ENCODE data around the gene KIF3C.

GRCh38 chr2:25905126-25905525, 77.2 kb downstream of the KIF3C start:
- TF ChIP-seq CTCF (conservative IDR thresholded peaks at IDR 0.05; ENCODE audit: low read depth, low read length) = no peak
- TF ChIP-seq RAD21 (IDR thresholded peaks at IDR 0.05; ENCODE audit: low read length) = no peak
- TF ChIP-seq, protein P1, sequence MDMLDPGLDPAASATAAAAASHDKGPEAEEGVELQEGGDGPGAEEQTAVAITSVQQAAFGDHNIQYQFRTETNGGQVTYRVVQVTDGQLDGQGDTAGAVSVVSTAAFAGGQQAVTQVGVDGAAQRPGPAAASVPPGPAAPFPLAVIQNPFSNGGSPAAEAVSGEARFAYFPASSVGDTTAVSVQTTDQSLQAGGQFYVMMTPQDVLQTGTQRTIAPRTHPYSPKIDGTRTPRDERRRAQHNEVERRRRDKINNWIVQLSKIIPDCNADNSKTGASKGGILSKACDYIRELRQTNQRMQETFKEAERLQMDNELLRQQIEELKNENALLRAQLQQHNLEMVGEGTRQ (IDR thresholded peaks at IDR 0.05; ENCODE audit: low read depth, low read length) = no peak
- no peak for TF ChIP-seq POLR2A (IDR thresholded peaks at IDR 0.05; ENCODE audit: low read depth, low read length)
- no peak for TF ChIP-seq MAZ (IDR thresholded peaks at IDR 0.05; ENCODE audit: borderline replicate concordance, low read depth, low read length)
- TF ChIP-seq SMC3 (IDR thresholded peaks at IDR 0.05; ENCODE audit: low read depth, low read length) = no peak
- no peak for TF ChIP-seq MXI1 (IDR thresholded peaks at IDR 0.05; ENCODE audit: borderline replicate concordance, low read depth, low read length)
- no peak for TF ChIP-seq MAFK (IDR thresholded peaks at IDR 0.05; ENCODE audit: low read depth, low read length)
- no peak for TF ChIP-seq RCOR1 (IDR thresholded peaks at IDR 0.05; ENCODE audit: insufficient replicate concordance, low read length)
- TF ChIP-seq CHD1 (IDR thresholded peaks at IDR 0.05; ENCODE audit: low read depth, low read length) = no peak
- no peak for TF ChIP-seq NFE2L2 (IDR thresholded peaks at IDR 0.05; ENCODE audit: low read depth, low read length)

Data from IMR-90 (cell line).